H7 (cell line): ENCODE data around the gene WDR73. TPM values are rescaled to one million over a fixed set of nuclear protein-coding genes. Genes with fewer than 3 reads are reported as not detected.

Source experiments
- DNase-seq: peaks from one replicate; pipeline ENCODE4 v3.0.0; 2012
- H3K27me3 ChIP-seq: 2 replicates; pipeline ENCODE4 v1.6.0; 2011; ENCODE audit warnings: mild to moderate bottlenecking, low read length; ENCODE audit not compliant: control insufficient read depth, insufficient read depth
- H3K36me3 ChIP-seq: replicated peaks from 2 replicates; pipeline ENCODE4 v1.5.1; 2011; ENCODE audit warnings: low read length; ENCODE audit not compliant: control insufficient read depth, insufficient read depth
- H3K4me3 ChIP-seq: 2 replicates; pipeline ENCODE4 v1.5.1; 2011; ENCODE audit warnings: low read depth, mild to moderate bottlenecking, control low read depth, low read length, moderate library complexity; ENCODE audit not compliant: insufficient read depth
- total RNA-seq: library from RNA; depleted of rRNA; stranded (reverse); fragments of >200 nt; shearing (Covaris generic); gene quantifications from 2 replicates; pipeline ENCODE4 v1.2.3, GENCODE V29; 2014

The WDR73 gene
- total RNA-seq, 1 experiment from 2014 or later: 13.6 TPM

- H3K27me3 ChIP-seq: no peaks in the 10 kb centered on the region
- no peak overlapping the region for H3K4me3 ChIP-seq
- DNase-seq: peak; percentile 36
- peaks cover 8% of the 10 kb centered on the region for H3K36me3 ChIP-seq
Observed at GRCh38 chr15:84616235-84616634, 37.8 kb downstream of the WDR73 start.

DNA sequence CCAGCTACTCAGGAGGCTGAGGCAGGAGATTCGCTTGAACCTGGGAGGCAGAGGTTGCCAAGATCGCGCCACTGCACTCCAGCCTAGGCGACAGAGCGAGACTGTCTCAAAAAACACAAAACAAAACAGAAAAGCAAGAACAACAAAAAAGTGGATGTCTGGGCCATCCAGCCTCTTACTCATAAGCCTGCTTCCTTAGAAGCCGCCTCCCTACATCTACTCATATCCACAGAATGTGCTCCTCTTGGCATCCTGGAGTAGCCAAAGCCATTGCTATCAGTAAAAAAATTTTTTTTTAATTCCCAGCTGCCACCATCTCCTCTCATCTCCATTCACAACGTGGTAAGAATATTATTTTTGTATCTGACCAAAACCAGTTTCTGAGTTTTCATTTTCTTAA, 42.5 kb downstream of the WDR73 start:
- Histone ChIP-seq H3K27me3 (no peaks in the 10 kb centered on the region), H3K4me3 (no peak overlapping the region), H3K36me3 (peaks cover 11% of the 10 kb centered on the region)
- DNase-seq: no peak

DNA sequence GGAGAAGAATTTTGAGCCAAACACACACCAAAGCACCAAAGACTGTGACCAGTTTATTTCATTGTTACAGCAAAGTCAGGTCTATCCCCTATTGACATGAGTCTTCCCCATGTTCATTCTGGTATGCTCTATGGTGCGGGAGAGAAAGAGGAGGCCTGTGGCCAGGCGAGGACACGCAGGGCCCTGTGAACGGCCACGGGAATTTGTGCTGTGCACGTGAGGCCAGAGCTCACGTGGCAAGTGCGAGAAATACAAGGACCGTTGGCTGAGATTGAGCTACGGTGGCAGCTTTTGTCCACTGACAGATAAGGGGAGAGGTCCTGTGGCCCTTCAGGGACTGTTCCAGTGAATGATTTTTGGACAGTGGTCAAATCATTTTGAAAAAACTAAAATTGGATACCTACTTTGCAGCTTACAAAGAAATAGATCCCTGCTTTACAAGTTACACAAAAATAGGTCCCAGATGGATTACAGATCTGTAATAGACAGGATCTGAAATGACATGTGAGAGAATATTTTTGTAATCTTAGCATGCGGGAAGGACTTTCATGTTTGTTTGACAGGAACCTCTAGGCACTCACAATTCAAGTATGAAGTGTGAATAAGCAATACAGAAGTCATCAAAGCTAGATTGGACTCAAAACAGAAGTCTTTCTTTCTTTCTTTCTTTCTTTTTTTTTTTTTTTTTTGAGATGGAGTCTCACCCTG, 44.1 kb downstream of the WDR73 start:
- H3K36me3 ChIP-seq: peaks cover 23% of the 10 kb centered on the region
- DNase-seq: peak; percentile 4
- no peaks in the 10 kb centered on the region for H3K27me3 ChIP-seq
- no peak overlapping the region for H3K4me3 ChIP-seq

DNA sequence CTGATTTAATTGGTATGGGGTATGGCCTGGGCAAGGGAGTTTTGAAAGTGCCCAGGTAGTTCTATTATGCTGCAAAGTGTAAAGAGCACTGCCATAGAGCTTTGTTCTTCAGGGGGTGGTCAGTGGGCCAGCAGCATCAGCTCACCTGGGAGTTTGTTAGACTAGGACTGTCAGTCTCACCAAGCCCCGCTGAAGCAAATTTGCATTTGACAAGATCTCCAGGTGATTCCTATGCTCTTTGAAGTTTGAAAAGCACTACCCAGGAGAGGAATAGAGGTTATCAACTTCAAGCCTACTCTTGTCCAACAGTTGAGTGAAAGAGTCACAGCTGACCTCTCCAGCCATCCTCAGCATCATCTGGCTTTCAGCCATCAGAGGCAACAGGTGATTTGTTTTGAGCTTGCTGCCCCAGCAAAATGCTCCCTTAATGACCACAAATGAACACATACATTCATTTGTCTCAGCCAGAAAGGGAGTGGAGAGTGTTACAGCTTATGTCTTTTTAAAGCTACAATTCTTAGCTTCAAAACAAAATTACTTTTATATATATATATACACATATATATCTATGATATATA, 45.3 kb downstream of the WDR73 start:
- peaks cover 27% of the 10 kb centered on the region for H3K36me3 ChIP-seq
- peak; percentile 6 for DNase-seq
- no peak overlapping the region for H3K4me3 ChIP-seq
- no peaks in the 10 kb centered on the region for H3K27me3 ChIP-seq

GRCh38 chr15:84606653-84607120, 47.4 kb downstream of the WDR73 start:
- DNase-seq: no peak
- Histone ChIP-seq H3K4me3 (no peak overlapping the region), H3K36me3 (peaks cover 27% of the 10 kb centered on the region), H3K27me3 (no peaks in the 10 kb centered on the region)

DNA sequence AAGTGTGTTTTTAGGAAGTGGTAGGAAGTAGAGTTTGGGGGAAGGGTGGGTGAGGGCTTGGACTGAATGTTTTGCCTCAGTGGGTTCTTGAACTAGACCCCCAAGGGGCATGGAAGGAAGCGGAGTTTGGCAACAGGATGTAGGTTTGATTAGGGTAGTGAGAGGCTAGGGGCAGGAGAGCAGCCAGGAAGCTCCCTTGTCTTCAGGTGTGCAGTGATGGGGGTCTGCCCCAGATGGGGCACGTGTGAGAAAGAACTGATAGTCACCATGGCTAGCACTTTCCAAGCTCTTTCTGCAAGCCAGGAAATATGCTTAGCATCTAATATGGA, 48.6 kb downstream of the WDR73 start:
- peaks cover 27% of the 10 kb centered on the region for H3K36me3 ChIP-seq
- H3K27me3 ChIP-seq: no peaks in the 10 kb centered on the region
- DNase-seq: no peak
- H3K4me3 ChIP-seq: no peak overlapping the region

GRCh38 chr15:84604826-84605553, 49.1 kb downstream of the WDR73 start:
- DNase-seq: no peak
- Histone ChIP-seq H3K4me3 (no peak overlapping the region; the same call in 1 of the 2 replicates), H3K36me3 (peaks cover 26% of the 10 kb centered on the region), H3K27me3 (no peaks in the 10 kb centered on the region)

DNA sequence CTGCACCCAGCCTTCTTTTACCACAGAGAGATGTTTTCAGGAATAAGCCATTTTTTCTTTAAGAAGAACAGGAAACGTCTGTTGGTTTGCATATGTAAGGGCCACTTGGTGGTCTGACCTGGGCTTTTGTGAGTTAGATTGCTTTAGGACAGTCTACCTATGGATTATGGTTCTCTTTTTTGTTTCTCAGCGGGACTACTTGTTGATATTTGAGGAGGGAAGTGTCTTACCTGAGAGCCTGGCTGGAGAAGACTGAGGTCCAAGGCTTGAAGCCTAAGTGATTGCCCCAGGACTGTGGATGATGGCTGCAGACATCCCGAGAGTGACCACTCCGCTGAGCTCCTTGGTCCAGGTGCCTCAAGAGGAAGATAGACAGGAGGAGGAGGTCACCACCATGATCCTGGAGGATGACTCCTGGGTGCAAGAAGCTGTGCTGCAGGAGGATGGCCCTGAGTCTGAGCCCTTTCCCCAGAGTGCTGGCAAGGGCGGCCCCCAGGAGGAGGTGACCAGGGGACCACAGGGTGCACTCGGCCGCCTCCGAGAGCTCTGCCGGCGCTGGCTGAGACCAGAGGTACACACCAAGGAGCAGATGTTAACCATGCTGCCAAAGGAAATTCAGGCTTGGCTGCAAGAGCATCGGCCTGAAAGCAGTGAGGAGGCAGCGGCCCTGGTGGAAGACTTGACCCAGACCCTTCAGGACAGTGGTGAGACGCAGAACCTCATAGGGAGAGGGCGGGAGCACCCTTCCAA, 50.3 kb downstream of the WDR73 start:
- peak; percentile 66 for DNase-seq
- peak overlapping the region; percentile 30 for H3K4me3 ChIP-seq
- H3K36me3 ChIP-seq: peaks cover 21% of the 10 kb centered on the region
- no peaks in the 10 kb centered on the region for H3K27me3 ChIP-seq

GRCh38 chr15:84601555-84601838, 52.6 kb downstream of the WDR73 start:
- DNase-seq: no peak
- Histone ChIP-seq H3K4me3 (peak overlapping the region; percentile 95), H3K27me3 (no peaks in the 10 kb centered on the region), H3K36me3 (peaks cover 15% of the 10 kb centered on the region)

GRCh38 chr15:84600687-84601554, 53.2 kb downstream of the WDR73 start, which contains the start of gene ZSCAN2:
TSS of gene ZSCAN2 (plus strand) at chr15:84601009. CDS start at chr15:84603928, 2,919 bp downstream.
- Histone ChIP-seq H3K36me3 (peaks cover 9% of the 10 kb centered on the region), H3K27me3 (no peaks in the 10 kb centered on the region), H3K4me3 (peak within 1 kb of the TSS; percentile 95)
- peak; percentile 98 for DNase-seq

DNA sequence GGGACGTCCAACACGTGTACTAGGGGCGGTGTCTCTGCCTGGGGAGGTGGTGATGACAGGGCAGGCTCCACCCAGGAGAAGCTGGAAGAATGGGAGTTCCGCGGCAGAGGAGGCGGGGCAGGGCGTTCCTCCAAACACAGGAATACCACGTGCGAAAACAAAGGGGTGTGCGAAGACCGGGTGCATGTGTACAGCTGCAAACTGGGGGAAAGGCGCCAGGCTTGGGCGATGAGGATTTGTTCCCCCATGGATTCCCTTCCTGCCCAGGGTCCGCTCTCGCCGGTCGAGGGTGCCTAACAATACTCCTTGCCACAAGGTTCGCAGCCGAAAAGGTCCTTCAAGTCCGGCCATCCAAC, 53.8 kb downstream of the WDR73 start:
- H3K27me3 ChIP-seq: no peaks in the 10 kb centered on the region
- peak; percentile 71 for DNase-seq
- H3K4me3 ChIP-seq: peak overlapping the region; percentile 41
- H3K36me3 ChIP-seq: peaks cover 5% of the 10 kb centered on the region

DNA sequence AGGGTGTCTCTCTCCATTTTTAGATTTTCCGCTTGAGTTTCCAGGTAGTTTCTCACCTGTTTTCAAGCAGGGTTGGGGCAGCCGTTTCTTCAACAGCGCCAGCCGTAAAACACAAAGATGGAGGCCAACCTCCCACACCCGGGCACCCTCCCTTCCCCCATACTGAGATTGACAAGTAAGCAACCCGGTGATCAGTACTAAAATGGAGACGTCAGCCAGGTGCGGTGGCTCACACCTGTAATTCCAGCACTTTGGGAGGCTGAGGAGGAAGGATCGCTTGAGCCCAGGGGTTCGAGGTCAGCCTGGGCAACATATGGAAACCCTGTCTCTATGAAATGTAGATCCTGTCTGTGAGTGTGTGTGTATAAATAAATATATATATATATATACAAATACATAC, 54.2 kb downstream of the WDR73 start:
- Histone ChIP-seq H3K4me3 (no peak overlapping the region), H3K27me3 (no peaks in the 10 kb centered on the region), H3K36me3 (peaks cover 4% of the 10 kb centered on the region)
- DNase-seq: no peak

DNA sequence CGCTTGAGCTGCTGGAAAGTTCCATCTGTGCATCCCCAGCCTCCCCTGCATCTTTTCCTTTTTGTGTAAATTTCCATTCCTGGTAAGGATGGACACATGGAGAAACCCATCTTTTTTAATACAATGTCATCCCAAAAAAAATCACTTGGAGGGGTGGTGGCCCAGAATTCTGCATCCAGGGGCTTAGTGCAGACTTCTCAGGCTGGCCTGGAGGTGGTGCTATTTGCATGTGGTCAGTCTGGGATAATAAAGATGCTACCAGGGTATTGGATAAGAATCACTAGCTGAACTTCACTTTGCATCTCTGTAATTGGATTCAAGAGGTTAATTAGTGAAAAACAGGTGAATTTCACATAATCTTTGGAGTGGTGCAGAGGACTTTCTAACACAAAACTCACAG, 55.1 kb downstream of the WDR73 start:
- no peaks in the 10 kb centered on the region for H3K27me3 ChIP-seq
- no peak overlapping the region for H3K4me3 ChIP-seq
- peaks cover under 1% of the 10 kb centered on the region; the same call in 1 of the 2 replicates for H3K36me3 ChIP-seq
- DNase-seq: peak; percentile 78

DNA sequence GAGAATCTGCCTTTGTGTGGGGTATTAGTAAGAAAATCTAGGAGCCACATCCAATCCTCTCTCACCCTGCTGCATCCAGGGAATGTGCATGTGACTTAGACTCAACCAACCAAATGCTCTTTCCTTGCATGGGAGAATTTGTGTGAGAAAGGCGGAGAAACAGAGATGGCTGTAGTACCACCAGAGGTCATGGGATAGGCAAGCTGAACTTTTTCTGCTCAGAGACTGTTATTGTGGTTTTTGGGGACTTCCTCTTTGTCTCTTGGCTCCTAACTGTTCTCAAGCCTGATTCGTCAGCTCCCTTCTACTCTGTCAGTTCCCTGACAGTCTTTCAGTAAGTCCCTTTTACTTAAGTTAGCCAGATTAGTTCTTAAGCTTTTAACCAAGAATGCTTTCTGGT, 55.8 kb downstream of the WDR73 start:
- Histone ChIP-seq H3K4me3 (no peak overlapping the region), H3K36me3 (no peaks in the 10 kb centered on the region), H3K27me3 (no peaks in the 10 kb centered on the region)
- DNase-seq: no peak
